NCI-H226 (cell line): ENCODE results near the gene PLD1.
"Not testable (repeated sequence)": the region's sequence is repeated elsewhere in the genome, so short reads cannot be mapped to it uniquely, and the experiment has no call there.

Source experiments
- DNase-seq: peaks from one replicate; pipeline ENCODE4 v3.0.0-alpha.2; 2015

The PLD1 gene

GRCh38 chr3:171768281-171768900 is 41.9 kb downstream of the PLD1 start:
- no peak for DNase-seq

- DNase-seq, result no peak
Observed at GRCh38 chr3:171765511-171765887, 44.8 kb downstream of the PLD1 start.

GRCh38 chr3:171763392-171763791 is 46.9 kb downstream of the PLD1 start:
- DNase-seq, result no peak

- no peak for DNase-seq
Observed at GRCh38 chr3:171760477-171760876, 49.8 kb downstream of the PLD1 start.

GRCh38 chr3:171758109-171758508 is 52.2 kb downstream of the PLD1 start:
- no peak for DNase-seq

GRCh38 chr3:171757361-171758034 is 52.8 kb downstream of the PLD1 start:
- no peak for DNase-seq

- no peak for DNase-seq
Observed at GRCh38 chr3:171755656-171756055, 54.6 kb downstream of the PLD1 start.

- DNase-seq, result no peak
Observed at GRCh38 chr3:171755015-171755589, 55.2 kb downstream of the PLD1 start.

- no peak for DNase-seq
Observed at GRCh38 chr3:171753665-171754408, 56.4 kb downstream of the PLD1 start.

- no peak for DNase-seq
Observed at GRCh38 chr3:171753025-171753472, 57.2 kb downstream of the PLD1 start.

- no peak for DNase-seq
Observed at GRCh38 chr3:171752329-171752728, 58.0 kb downstream of the PLD1 start.

- no peak for DNase-seq
Observed at GRCh38 chr3:171749124-171749523, 61.2 kb downstream of the PLD1 start.

- DNase-seq, result no peak
Observed at GRCh38 chr3:171748064-171748924, 62.0 kb downstream of the PLD1 start.

- DNase-seq, result no peak
Observed at GRCh38 chr3:171747223-171747920, 62.9 kb downstream of the PLD1 start.

GRCh38 chr3:171746320-171747222 is 63.7 kb downstream of the PLD1 start:
- not testable (repeated sequence) for DNase-seq

GRCh38 chr3:171745577-171746319 is 64.5 kb downstream of the PLD1 start:
- DNase-seq, result no peak

GRCh38 chr3:171744158-171744741 is 66.0 kb downstream of the PLD1 start:
- no peak for DNase-seq

- DNase-seq, result no peak
Observed at GRCh38 chr3:171743327-171744157, 66.7 kb downstream of the PLD1 start.

GRCh38 chr3:171741377-171741776 is 68.9 kb downstream of the PLD1 start:
- no peak for DNase-seq
